DMS 273 treated with DMSO at 0.1 percent for 48 hours (cell line): ENCODE results near the gene FCER2.

ENCODE experiments used
- DNase-seq: peaks from one replicate; lab custom pipeline; 2025; lab: John Stamatoyannopoulos, UW

The FCER2 gene

GRCh38 chr19:7701049-7701653 lies 780 bp downstream of the FCER2 start:
- no peak for DNase-seq

GRCh38 chr19:7699417-7700401 lies 2.2 kb downstream of the FCER2 start:
- no peak for DNase-seq

GRCh38 chr19:7699003-7699402 lies 2.9 kb downstream of the FCER2 start:
- DNase-seq = no peak

- DNase-seq = no peak
These were observed 3.3 kb downstream of the FCER2 start for GRCh38 chr19:7698583-7698982.

GRCh38 chr19:7697721-7698287 lies 4.1 kb downstream of the FCER2 start:
- no peak for DNase-seq

GRCh38 chr19:7694499-7694898 lies 7.4 kb downstream of the FCER2 start:
- DNase-seq = no peak

GRCh38 chr19:7692417-7693088 lies 9.4 kb downstream of the FCER2 start:
- DNase-seq = no peak

GRCh38 chr19:7691497-7691896 lies 10.4 kb downstream of the FCER2 start:
- DNase-seq = no peak

- DNase-seq = no peak
These were observed 11.1 kb downstream of the FCER2 start for GRCh38 chr19:7690779-7691258.

- DNase-seq = no peak
These were observed 12.8 kb downstream of the FCER2 start for GRCh38 chr19:7689165-7689564.

- no peak for DNase-seq
These were observed 14.8 kb downstream of the FCER2 start for GRCh38 chr19:7687177-7687576.

GRCh38 chr19:7685546-7686445 lies 16.1 kb downstream of the FCER2 start:
- no peak for DNase-seq

GRCh38 chr19:7682175-7682855 lies 19.6 kb downstream of the FCER2 start:
- DNase-seq = no peak

- no peak for DNase-seq
These were observed 20.4 kb downstream of the FCER2 start for GRCh38 chr19:7681340-7682174.

GRCh38 chr19:7680606-7681339 lies 21.2 kb downstream of the FCER2 start, which contains the start of gene TRAPPC5:
Gene TRAPPC5 (plus strand): TSS chr19:7680833. CDS start chr19:7682254, 1,421 bp downstream.
- DNase-seq = no peak

- no peak for DNase-seq
These were observed 21.9 kb downstream of the FCER2 start for GRCh38 chr19:7679771-7680605.

- no peak for DNase-seq
These were observed 22.8 kb downstream of the FCER2 start for GRCh38 chr19:7678971-7679751.
